Fibroblast of the aortic adventitia (primary cell): ENCODE results near the gene UNC79. TPM values are rescaled to one million over a fixed set of nuclear protein-coding genes. Genes with fewer than 3 reads are reported as not detected.
"Not testable (repeated sequence)": the region's sequence is repeated elsewhere in the genome, so short reads cannot be mapped to it uniquely, and the experiment has no call there.

Experiments
- DNase-seq: peaks from one replicate; pipeline ENCODE4 v3.0.0-alpha.2; 2010; ENCODE audit warnings: low read depth
- H3K4me3 ChIP-seq: 2 replicates; pipeline ENCODE4 v1.5.1; 2011; ENCODE audit warnings: low read depth, mild to moderate bottlenecking, control low read depth, low read length, moderate library complexity
- total RNA-seq: library from RNA; depleted of rRNA; stranded (reverse); fragments of >200 nt; gene quantifications from 2 replicates; pipeline ENCODE4 v1.2.3, GENCODE V29; 2012; ENCODE audit warnings: low replicate concordance
- TF ChIP-seq, protein P1 (sequence below): IDR thresholded peaks from 2 replicates; pipeline ENCODE4 v1.5.1; 2011; ENCODE audit warnings: mild to moderate bottlenecking, low read length, control low read depth, inconsistent platforms; ENCODE audit not compliant: insufficient read depth

UNC79 gene
- total RNA-seq, 1 donor, result 0.09 TPM

- peak; percentile 0 for DNase-seq
- no peak overlapping the region for H3K4me3 ChIP-seq
- TF ChIP-seq, protein P1, sequence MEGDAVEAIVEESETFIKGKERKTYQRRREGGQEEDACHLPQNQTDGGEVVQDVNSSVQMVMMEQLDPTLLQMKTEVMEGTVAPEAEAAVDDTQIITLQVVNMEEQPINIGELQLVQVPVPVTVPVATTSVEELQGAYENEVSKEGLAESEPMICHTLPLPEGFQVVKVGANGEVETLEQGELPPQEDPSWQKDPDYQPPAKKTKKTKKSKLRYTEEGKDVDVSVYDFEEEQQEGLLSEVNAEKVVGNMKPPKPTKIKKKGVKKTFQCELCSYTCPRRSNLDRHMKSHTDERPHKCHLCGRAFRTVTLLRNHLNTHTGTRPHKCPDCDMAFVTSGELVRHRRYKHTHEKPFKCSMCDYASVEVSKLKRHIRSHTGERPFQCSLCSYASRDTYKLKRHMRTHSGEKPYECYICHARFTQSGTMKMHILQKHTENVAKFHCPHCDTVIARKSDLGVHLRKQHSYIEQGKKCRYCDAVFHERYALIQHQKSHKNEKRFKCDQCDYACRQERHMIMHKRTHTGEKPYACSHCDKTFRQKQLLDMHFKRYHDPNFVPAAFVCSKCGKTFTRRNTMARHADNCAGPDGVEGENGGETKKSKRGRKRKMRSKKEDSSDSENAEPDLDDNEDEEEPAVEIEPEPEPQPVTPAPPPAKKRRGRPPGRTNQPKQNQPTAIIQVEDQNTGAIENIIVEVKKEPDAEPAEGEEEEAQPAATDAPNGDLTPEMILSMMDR, result no peak
These were observed 51.0 kb downstream of the UNC79 start for GRCh38 chr14:93481758-93482157.

GRCh38 chr14:93490001-93490400 is 59.3 kb downstream of the UNC79 start:
- no peak for DNase-seq
- TF ChIP-seq, protein P1, result no peak
- H3K4me3 ChIP-seq, result no peak overlapping the region

DNA sequence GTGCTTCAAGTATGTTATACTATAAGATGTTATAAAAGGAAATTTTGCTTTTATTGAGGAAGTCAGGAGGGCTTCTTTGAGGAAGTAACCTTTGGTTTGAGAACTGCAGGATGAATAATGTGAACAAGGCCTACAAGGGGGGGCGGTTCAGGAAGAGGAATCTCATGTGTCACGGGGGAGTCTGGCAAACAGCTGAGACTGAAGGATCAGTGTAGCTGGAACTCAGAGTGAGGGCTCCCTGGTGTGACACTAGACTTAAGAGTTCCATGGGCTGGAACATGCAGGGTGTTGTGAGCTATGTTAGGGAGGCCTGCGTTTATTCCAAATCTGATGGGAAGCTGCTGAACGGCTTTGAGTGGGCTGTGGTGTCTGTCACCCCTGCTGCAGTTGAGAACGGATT is 62.3 kb downstream of the UNC79 start:
- no peak overlapping the region for H3K4me3 ChIP-seq
- DNase-seq, result no peak
- TF ChIP-seq, protein P1, result no peak

DNA sequence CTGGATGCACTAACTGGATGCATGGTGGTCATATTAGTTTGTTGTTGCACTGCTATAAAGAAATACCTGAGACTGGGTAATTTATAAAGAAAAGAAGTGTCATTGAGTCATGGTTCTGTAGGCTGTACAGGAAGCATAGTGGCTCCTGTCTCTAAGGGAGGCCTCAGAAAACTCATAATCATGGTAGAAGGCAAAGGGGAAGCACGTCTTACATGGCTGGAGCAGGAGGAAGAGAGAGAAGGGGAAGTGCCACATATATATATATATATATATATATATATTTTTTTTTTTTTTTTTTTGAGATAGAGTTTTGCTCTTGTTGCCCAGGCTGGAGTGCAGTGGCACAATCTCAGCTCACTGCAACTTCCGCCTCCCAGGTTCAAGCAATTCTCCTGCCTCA is 62.9 kb downstream of the UNC79 start:
- not testable (repeated sequence) for H3K4me3 ChIP-seq, DNase-seq

DNA sequence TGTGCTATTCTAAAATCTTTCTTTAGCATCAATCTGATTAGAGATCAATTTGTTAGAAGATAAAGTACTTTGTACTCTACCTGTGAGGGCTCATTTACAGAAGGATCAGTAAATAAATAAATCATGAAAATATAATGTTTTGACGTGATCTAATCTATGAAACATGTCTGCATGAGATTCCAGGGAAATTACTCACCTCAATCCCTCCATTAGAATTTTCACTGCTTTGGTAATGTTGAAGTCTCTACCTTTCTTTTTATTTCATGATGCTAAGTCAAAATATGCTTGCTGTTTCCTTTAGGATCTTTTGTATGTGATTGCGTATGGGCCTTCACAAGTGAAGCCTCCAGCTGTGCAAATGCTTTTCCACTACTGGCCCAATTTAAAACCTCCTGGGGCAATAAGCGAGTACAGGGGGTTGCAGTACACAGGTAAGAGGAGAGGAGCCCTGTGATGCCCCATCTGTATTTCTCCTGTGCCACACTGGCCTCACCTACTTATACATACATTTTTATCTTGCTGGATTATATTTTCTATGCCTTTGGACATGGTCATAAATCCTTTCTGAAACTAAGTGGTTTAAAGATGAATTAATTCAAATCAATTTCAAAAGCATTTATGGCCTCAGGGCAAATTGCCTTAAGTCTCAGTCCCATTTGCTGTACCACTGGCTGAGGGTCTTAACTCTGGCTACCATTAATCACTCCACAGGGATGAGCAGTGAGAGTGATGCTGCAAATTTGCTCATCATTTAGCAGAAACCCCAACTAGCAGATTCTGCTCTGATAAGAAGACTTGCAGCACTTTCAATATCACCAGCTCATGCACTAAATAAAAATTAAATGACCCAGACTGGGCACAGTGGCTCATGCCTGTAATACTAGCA is 66.4 kb downstream of the UNC79 start:
- TF ChIP-seq, protein P1, result no peak
- H3K4me3 ChIP-seq, result no peak overlapping the region
- DNase-seq, result no peak

DNA sequence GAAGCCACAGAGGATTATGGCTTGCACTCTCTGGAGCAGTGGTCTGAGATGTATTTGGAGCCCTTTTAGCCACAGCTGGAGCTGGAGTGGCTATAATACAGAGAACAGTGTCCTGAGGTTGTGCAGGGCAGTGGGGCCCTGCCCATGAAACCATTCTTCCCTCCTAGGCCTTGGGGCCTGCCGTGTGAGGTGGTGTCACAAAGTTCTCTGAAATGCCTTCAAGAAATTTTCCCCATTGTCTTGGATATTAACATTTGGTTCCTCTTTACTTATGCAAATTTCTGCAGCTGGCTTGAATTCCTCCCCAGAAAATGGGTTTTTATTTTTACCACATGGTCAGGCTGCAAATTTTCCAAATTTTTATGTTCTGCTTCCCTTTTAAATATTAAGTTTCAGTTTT is 79.3 kb downstream of the UNC79 start:
- H3K4me3 ChIP-seq, result no peak overlapping the region
- TF ChIP-seq, protein P1, result no peak
- DNase-seq, result no peak

GRCh38 chr14:93511001-93511400 is 80.3 kb downstream of the UNC79 start:
- DNase-seq, result no peak
- TF ChIP-seq, protein P1, result no peak
- H3K4me3 ChIP-seq, result no peak overlapping the region
